Right lobe of liver (tissue), 6 donors: Measurements from ENCODE around the gene IGLON5. TPM values are rescaled to one million over a fixed set of nuclear protein-coding genes. Genes with fewer than 3 reads are reported as not detected.

Experiments used
- ATAC-seq, 4 donors: fragments of 200-7000 bp; cut with Tn5 transposase; one replicate each; pipeline ENCODE4 v1.9.1; 2020; ENCODE audit warnings: mild to moderate bottlenecking in 4 of 4, moderate library complexity in 4 of 4
- DNase-seq, 3 donors: peaks; one replicate each; pipeline ENCODE4 v3.0.0-alpha.2; 2020
- H3K27ac ChIP-seq, 3 donors: fragments of 200-600 bp; one replicate each; pipeline ENCODE4 v1.8.0; 2022
- H3K27me3 ChIP-seq, 2 donors: fragments of 200-600 bp; one replicate each; pipeline ENCODE4 v1.8.0; 2022
- H3K36me3 ChIP-seq, 4 donors: fragments of 200-600 bp; sonication (generic) in 1 of 4; one replicate each; pipeline versions ENCODE4 v1.5.1 to v1.8.0; 2017 to 2022; ENCODE audit warnings: control low read depth in 1 of 4
- H3K4me1 ChIP-seq, 4 donors: fragments of 200-600 bp; sonication (generic) in 1 of 4; one replicate each; pipeline versions ENCODE4 v1.5.1 to v1.8.0; 2017 to 2022; ENCODE audit warnings: control low read depth in 1 of 4
- H3K4me3 ChIP-seq, 3 donors: fragments of 200-600 bp; one replicate each; pipeline ENCODE4 v1.8.0; 2022
- H3K9me3 ChIP-seq, 4 donors: fragments of 200-600 bp; sonication (generic) in 1 of 4; one replicate each; pipeline versions ENCODE4 v1.5.1 to v1.8.0; 2017 to 2022; ENCODE audit warnings: control low read depth in 1 of 4
- POLR2A ChIP-seq: fragments of 450-650 bp; IDR thresholded peaks from one replicate; pipeline ENCODE4 v1.6.1; 2017; ENCODE audit warnings: antibody characterized with exemption, mild to moderate bottlenecking
- WGBS: methylation state at CpG from one replicate; pipeline ENCODE4 v1.1.6; 2018; ENCODE audit warnings: low coverage, low lambda C conversion rate; ENCODE audit not compliant: insufficient coverage; ENCODE audit errors: missing lambda C conversion rate; 5-methylcytosine and 5-hydroxymethylcytosine counted together
- intact Hi-C, 2 donors: fragments of 100-400 bp; cut with DNase I; formaldehyde crosslinking; loops; one replicate each; pipeline versions ENCODE4 v1.11.2 to v1.14.1; 2022
- long read RNA-seq: library from polyadenylated mRNA; unstranded; transcript quantifications from one replicate; pipeline ENCODE4 v2.0.0, GENCODE V29; 2019
- total RNA-seq, 6 experiments: library from RNA; depleted of rRNA in 2 of 6; stranded (reverse); fragments of >200 nt in 2 of 6; fragmentation: NEBNext Ultra II Directional in 3 of 6; extraction: Animal tissue kit (Norgen Biotek cat#: 25700) in 3 of 6; gene quantifications; one replicate each; pipeline versions ENCODE4 v1.1.0 to v1.2.4, GENCODE V29; 2016 to 2023
- TF ChIP-seq, protein P1 (sequence below), 4 donors: fragments of 200-600 bp in 3 of 4; fragments of 450-650 bp in 1 of 4; IDR thresholded peaks; one replicate each; pipeline versions ENCODE4 v1.5.1 to v1.8.0; 2016 to 2022; ENCODE audit warnings: antibody characterized with exemption in 4 of 4, mild to moderate bottlenecking in 2 of 4
- donor health status: DM: no; HTN: yes; CAD: no.
- donor health status: DM: no; HTN: no; CAD: no.
- donor health status: DM: no; HTN: no; CAD: no.
- donor health status: DM: no; HTN: yes; CAD: no.
- donor health status: DM: no; HTN: yes; CAD: no.

The IGLON5 gene
- under 1 TPM; 0.27 to 0.80 (median 0.49) TPM for total RNA-seq
- long read RNA-seq = 0 reads

DNA sequence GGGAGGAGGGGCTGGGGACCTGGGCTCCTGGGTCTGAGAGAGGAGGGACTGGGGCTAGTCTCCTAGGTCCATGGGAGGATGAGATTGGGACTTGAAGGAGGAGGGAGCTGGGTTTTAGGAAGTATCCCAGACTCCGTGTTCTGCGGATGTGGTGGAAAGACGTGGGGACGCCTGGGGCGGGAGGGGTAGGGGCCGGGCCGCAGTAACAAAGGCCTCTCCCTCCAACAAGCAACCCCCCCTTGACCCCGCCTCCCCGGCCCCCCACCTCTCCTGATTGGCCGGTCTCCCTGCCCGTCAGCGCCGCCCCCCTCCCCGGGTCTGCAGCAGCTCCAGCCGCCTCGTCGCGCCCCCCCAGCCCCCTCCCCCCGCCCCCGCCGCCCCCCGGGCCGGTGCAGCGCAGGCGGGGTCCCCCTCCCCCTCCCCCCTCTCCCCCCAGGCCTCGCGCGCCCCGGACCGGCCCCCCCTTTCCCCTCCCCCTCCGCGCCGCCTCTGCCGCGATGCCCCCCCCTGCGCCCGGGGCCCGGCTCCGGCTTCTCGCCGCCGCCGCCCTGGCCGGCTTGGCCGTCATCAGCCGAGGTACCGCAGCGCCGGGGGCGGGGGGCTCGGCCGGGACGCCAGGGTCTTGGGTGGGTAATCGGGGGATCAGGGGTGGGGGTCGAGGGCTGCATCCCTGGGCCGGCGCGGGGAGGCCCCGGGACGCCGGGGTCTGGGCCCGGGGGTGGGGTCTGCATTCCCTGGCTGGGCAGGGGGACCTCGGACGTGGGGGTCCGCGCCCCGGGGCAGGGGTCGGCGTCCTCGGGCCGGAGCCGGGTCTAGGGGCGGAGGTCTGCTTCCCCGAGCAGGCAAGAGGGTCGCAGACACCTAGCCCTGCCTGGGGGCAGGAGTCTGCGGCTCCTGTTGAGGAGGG lies at the start of gene IGLON5:
Gene IGLON5 (plus strand): TSS at position 294 of the 907 bp plus-strand sequence. CDS start 204 bp downstream, at position 498.
- Histone ChIP-seq H3K36me3 (no peaks in the 10 kb centered on the region), H3K4me3 (no peak within 1 kb of the TSS), H3K27me3 (no peaks in the 10 kb centered on the region), H3K9me3 (no peaks in the 10 kb centered on the region), H3K27ac (no peak within 1 kb of the TSS), H3K4me1 (no peaks in the 10 kb centered on the region)
- intact Hi-C loops = no loop called here
- TF ChIP-seq, protein P1, sequence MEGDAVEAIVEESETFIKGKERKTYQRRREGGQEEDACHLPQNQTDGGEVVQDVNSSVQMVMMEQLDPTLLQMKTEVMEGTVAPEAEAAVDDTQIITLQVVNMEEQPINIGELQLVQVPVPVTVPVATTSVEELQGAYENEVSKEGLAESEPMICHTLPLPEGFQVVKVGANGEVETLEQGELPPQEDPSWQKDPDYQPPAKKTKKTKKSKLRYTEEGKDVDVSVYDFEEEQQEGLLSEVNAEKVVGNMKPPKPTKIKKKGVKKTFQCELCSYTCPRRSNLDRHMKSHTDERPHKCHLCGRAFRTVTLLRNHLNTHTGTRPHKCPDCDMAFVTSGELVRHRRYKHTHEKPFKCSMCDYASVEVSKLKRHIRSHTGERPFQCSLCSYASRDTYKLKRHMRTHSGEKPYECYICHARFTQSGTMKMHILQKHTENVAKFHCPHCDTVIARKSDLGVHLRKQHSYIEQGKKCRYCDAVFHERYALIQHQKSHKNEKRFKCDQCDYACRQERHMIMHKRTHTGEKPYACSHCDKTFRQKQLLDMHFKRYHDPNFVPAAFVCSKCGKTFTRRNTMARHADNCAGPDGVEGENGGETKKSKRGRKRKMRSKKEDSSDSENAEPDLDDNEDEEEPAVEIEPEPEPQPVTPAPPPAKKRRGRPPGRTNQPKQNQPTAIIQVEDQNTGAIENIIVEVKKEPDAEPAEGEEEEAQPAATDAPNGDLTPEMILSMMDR (IDR thresholded peaks at IDR 0.05) = no peak
- no peak for TF ChIP-seq POLR2A
- ATAC-seq (peak in 1 of 4 donors; percentile 17), DNase-seq (no peak)
- 0% methylated on average over 8 of the region's 76 CpGs for WGBS

DNA sequence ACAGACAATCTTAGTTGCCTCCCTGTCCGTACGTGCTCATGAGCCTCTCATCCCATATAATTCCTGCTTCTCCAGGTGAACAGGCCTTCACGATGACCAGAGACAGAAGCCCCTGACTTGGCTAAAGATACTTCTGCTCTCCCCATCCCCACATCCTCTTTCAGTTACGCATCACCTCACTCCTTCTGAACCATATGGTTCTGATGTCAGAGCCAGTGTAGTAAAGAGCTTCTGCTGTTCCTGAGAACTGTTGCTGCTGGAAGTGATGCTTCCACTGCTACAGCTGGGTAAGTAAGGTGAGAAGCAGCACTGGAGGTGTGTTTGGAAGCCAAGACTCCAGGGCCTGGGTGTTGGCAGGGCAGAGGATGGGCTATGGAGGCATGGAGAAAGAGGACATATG lies 47.6 kb upstream of the IGLON5 start:
- DNase-seq (no peak), ATAC-seq (no peak)
- Histone ChIP-seq H3K27me3 (no peaks in the 10 kb centered on the region), H3K9me3 (no peaks in the 10 kb centered on the region), H3K4me3 (no peak overlapping the region), H3K36me3 (no peaks in the 10 kb centered on the region), H3K27ac (no peak overlapping the region), H3K4me1 (no peaks in the 10 kb centered on the region)
- intact Hi-C loops = no loop called here
- 54% methylated on average over 4 of the region's 4 CpGs for WGBS
- TF ChIP-seq, protein P1 (IDR thresholded peaks at IDR 0.05) = no peak
- no peak for TF ChIP-seq POLR2A

DNA sequence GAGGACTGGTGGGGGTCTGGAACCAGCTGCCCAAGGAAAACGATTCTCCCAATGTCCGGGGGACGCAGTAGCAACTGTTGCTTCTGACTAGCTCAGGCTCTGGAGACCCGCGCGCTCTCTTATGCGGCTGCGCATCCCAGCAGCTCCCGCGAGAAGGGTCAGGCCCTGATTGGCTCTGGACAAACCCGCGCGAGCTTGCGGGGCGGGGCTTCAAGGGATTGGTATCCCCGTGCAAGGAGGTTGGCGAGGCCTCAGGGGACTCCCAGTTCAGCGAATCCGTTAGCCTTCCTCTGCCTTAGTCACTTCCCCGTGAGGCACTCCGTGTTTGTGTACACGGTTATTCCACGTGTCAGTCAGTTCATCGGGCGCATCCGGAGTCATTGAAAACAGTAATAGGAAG lies 40.4 kb upstream of the IGLON5 start:
- intact Hi-C loops = no loop called here
- Histone ChIP-seq H3K4me3 (no peak overlapping the region), H3K4me1 (no peaks in the 10 kb centered on the region), H3K36me3 (no peaks in the 10 kb centered on the region), H3K9me3 (no peaks in the 10 kb centered on the region), H3K27ac (no peak overlapping the region), H3K27me3 (no peaks in the 10 kb centered on the region)
- WGBS = 48% methylated on average over 10 of the region's 26 CpGs
- DNase-seq (no peak), ATAC-seq (peak in 2 of 4 donors; percentile 36 to 48)
- TF ChIP-seq, protein P1 (IDR thresholded peaks at IDR 0.05) = no peak
- no peak for TF ChIP-seq POLR2A

DNA sequence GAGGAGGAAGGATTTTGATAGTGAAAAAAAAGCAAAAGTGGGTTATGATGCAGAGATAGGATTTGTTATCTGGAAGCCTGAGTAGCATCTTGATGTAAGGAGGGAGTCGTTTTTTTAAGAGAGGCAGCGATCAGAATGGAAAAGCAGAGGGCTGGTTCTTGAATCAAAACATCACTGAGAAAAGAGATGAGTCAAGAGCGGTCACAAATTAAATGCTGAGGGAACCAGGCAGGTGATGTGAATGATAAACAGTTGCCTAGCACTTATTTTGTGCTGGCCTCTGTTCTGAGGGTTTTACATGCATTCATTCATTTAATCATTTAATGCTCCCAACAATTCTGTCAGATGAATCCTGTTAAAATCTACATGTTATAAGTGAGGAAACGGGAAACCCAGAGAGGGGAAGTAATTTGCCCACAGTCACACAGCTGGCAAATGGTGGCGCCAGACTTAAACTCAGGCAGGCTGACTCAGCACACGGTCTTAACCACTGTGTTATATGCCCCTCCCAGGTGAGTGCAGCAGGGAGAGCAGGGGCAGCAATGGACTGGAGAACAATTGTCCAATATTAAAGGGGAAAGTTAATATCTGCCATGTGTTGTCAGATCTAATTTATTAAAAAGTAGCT lies 39.1 kb upstream of the IGLON5 start:
- no peaks in the 10 kb centered on the region for H3K27me3 ChIP-seq
- no peaks in the 10 kb centered on the region for H3K4me1 ChIP-seq
- H3K4me3 ChIP-seq = no peak overlapping the region
- ATAC-seq (peak in 3 of 4 donors; percentile 28 to 58 (median 43)), DNase-seq (no peak)
- no peaks in the 10 kb centered on the region for H3K9me3 ChIP-seq
- TF ChIP-seq POLR2A = no peak
- TF ChIP-seq, protein P1 (IDR thresholded peaks at IDR 0.05) = no peak
- WGBS = 45% methylated on average over 6 of the region's 6 CpGs
- intact Hi-C loops = no loop called here
- H3K27ac ChIP-seq = no peak overlapping the region
- no peaks in the 10 kb centered on the region for H3K36me3 ChIP-seq
